Measurements from ENCODE around the gene CCDC73. TPM values are rescaled to one million over a fixed set of nuclear protein-coding genes. Genes with fewer than 3 reads are reported as not detected.
A peak's percentile ranks its signal among the peaks of the same experiment; 100 is the strongest.

The CCDC73 gene
- total and polyA plus RNA-seq, 10 of the 15 experiments (the other 5 are each of a cell fraction or from before 2014, with no cell fraction given) = 0.05 to 0.57 (median 0.14) TPM

- Histone ChIP-seq H3K27ac (ENCODE audit: control insufficient read depth, insufficient read depth) (no peak overlapping the region), H3K27me3 (replicated peaks in 1 of 2; ENCODE audit: control insufficient read depth in 2 of 2, insufficient read depth in 2 of 2, low read length in 1 of 2) (no peaks in the 10 kb centered on the region; a peak in 1 of 4 replicates), H3K36me3 (ENCODE audit: control insufficient read depth in 2 of 2, insufficient read depth in 2 of 2, low read length in 1 of 2) (no peaks in the 10 kb centered on the region), H3K9me3 (replicated peaks; ENCODE audit: control insufficient read depth, insufficient read depth, low read length) (no peaks in the 10 kb centered on the region), H3K4me3 (no peak overlapping the region), H3K79me2 (ENCODE audit: control insufficient read depth, insufficient read depth, low read length) (no peaks in the 10 kb centered on the region; the same call in 1 of the 2 replicates), H4K20me1 (ENCODE audit: control insufficient read depth, insufficient read depth) (no peaks in the 10 kb centered on the region), H3K9ac (ENCODE audit: control insufficient read depth, insufficient read depth, low read length) (no peak overlapping the region), H3K4me2 (ENCODE audit: control insufficient read depth, insufficient read depth) (peak overlapping the region; percentile 90), H3K4me1 (ENCODE audit: control insufficient read depth, insufficient read depth, low read length) (no peaks in the 10 kb centered on the region; the same call in 1 of the 2 replicates), H2AFZ (ENCODE audit: control insufficient read depth, low read depth, low read length) (no peak overlapping the region)
- CTCF ChIA-PET = interaction anchor here (0.7 to 1.7 kb wide), 5 partner anchors 9 to 63 kb away, joined by 3 to 8 read pairs (median 6); no protein-coding TSS in a partner anchor
- no TSS peak for BruUV-seq (replicated peaks)
- 97% methylated on average over 9 of the region's 9 CpGs for WGBS (ENCODE audit: insufficient coverage, insufficient replicate concordance, low lambda C conversion rate, missing lambda C conversion rate)
- FAIRE-seq (no peak), ATAC-seq (no peak), DNase-seq (ENCODE audit: low read depth, low spot score) (no peak)
- in situ Hi-C loops (cut with MboI) = no loop called here
- POLR2A ChIA-PET = interaction anchor here (1.2 to 1.9 kb wide), 4 partner anchors 8 to 65 kb away, joined by 4 to 5 read pairs (median 4); no protein-coding TSS in a partner anchor
- SMC1A ChIA-PET (ENCODE audit: uncharacterized antibody, unreplicated experiment) = interaction anchor here (0.7 to 1.6 kb wide), 4 partner anchors 9 to 62 kb away, joined by 3 to 7 read pairs (median 4); partner anchors contain the start of gene QSER1
- RAD21 ChIA-PET (ENCODE audit: unreplicated experiment) = interaction anchor here (0.8 to 1.5 kb wide), 5 partner anchors 9 to 63 kb away, joined by 3 to 11 read pairs (median 4); partner anchors contain the start of gene QSER1
- intact Hi-C loops (cut with micrococcal nuclease; ENCODE audit: unreplicated experiment) = no loop called here
- TF ChIP-seq ZNF592 (IDR thresholded peaks at IDR 0.05) = no peak
- no peak for TF ChIP-seq EGR1 (IDR thresholded peaks at IDR 0.05; ENCODE audit: borderline replicate concordance in 1 of 2, low read depth in 2 of 2, low read length in 2 of 2)
- TF ChIP-seq NFIC (IDR thresholded peaks at IDR 0.05; ENCODE audit: low read depth, low read length) = no peak
- TF ChIP-seq ASH2L (IDR thresholded peaks at IDR 0.05; ENCODE audit: borderline replicate concordance, low read depth) = no peak
- no peak for TF ChIP-seq CREB1 (IDR thresholded peaks at IDR 0.05; ENCODE audit: low read depth)
- TF ChIP-seq KDM1A (IDR thresholded peaks at IDR 0.05; ENCODE audit: borderline replicate concordance) = no peak
- TF ChIP-seq, protein P1, sequence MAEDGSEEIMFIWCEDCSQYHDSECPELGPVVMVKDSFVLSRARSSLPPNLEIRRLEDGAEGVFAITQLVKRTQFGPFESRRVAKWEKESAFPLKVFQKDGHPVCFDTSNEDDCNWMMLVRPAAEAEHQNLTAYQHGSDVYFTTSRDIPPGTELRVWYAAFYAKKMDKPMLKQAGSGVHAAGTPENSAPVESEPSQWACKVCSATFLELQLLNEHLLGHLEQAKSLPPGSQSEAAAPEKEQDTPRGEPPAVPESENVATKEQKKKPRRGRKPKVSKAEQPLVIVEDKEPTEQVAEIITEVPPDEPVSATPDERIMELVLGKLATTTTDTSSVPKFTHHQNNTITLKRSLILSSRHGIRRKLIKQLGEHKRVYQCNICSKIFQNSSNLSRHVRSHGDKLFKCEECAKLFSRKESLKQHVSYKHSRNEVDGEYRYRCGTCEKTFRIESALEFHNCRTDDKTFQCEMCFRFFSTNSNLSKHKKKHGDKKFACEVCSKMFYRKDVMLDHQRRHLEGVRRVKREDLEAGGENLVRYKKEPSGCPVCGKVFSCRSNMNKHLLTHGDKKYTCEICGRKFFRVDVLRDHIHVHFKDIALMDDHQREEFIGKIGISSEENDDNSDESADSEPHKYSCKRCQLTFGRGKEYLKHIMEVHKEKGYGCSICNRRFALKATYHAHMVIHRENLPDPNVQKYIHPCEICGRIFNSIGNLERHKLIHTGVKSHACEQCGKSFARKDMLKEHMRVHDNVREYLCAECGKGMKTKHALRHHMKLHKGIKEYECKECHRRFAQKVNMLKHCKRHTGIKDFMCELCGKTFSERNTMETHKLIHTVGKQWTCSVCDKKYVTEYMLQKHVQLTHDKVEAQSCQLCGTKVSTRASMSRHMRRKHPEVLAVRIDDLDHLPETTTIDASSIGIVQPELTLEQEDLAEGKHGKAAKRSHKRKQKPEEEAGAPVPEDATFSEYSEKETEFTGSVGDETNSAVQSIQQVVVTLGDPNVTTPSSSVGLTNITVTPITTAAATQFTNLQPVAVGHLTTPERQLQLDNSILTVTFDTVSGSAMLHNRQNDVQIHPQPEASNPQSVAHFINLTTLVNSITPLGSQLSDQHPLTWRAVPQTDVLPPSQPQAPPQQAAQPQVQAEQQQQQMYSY (CRISPR knock-in tag; IDR thresholded peaks at IDR 0.05) = no peak
- TF ChIP-seq ESRRA (IDR thresholded peaks at IDR 0.05; ENCODE audit: low read length) = no peak
- no peak for TF ChIP-seq ATF7 (IDR thresholded peaks at IDR 0.05; ENCODE audit: low read depth)
- TF ChIP-seq ZBTB4 (CRISPR knock-in tag; IDR thresholded peaks at IDR 0.05) = no peak
- no peak for TF ChIP-seq CHD4 (IDR thresholded peaks at IDR 0.05)
- no peak for TF ChIP-seq PML (IDR thresholded peaks at IDR 0.05; ENCODE audit: low read length)
- TF ChIP-seq ZZZ3 (IDR thresholded peaks at IDR 0.05; ENCODE audit: control insufficient read depth, insufficient read length, low read depth) = no peak
- TF ChIP-seq POLR2A (IDR thresholded peaks at IDR 0.05; ENCODE audit: low read depth, low read length) = no peak
Observed at GRCh38 chr11:32830796-32831195, 36.3 kb upstream of the CCDC73 start.

Data from GM12878 (cell line).